ENCODE data around the gene NPPB. TPM values are rescaled to one million over a fixed set of nuclear protein-coding genes. Genes with fewer than 3 reads are reported as not detected.
A peak's percentile ranks its signal among the peaks of the same experiment; 100 is the strongest.

NPPB gene
- total RNA-seq, 2 experiments from 2014 or later: not detected

- Mint-ChIP-seq H3K36me3 (ENCODE audit: low read depth) (peaks cover 22% of the 10 kb centered on the region), H3K9me3 (no peaks in the 10 kb centered on the region), H3K4me3 (no peak overlapping the region), H3K27ac (no peak overlapping the region), H3K4me1 (no peaks in the 10 kb centered on the region), H3K27me3 (no peaks in the 10 kb centered on the region)
- CTCF ChIA-PET: interaction anchor here (0.7 to 2.3 kb wide), 3 partner anchors 8 to 55 kb away, joined by 3 to 8 read pairs (median 3); no protein-coding TSS in a partner anchor
- no peak for DNase-seq
- POLR2A ChIA-PET: interaction anchor here (1.5 to 11.3 kb wide), 2 partner anchors 17 to 63 kb away, joined by 3 to 137 read pairs; no protein-coding TSS in a partner anchor
Observed at GRCh38 chr1:11845641-11846335, 13.0 kb downstream of the NPPB start.

GRCh38 chr1:11842154-11843041 is 16.3 kb downstream of the NPPB start:
- Mint-ChIP-seq H3K4me3 (no peak overlapping the region), H3K27ac (no peak overlapping the region), H3K27me3 (no peaks in the 10 kb centered on the region), H3K9me3 (no peaks in the 10 kb centered on the region), H3K4me1 (peaks cover 1% of the 10 kb centered on the region), H3K36me3 (ENCODE audit: low read depth) (peaks cover 45% of the 10 kb centered on the region)
- ChIA-PET CTCF (no interaction called here), POLR2A (interaction anchor here (11.3 kb wide), 1 partner anchor 67 kb away, joined by 137 read pairs; no protein-coding TSS in a partner anchor)
- no peak for DNase-seq

- H3K9me3 Mint-ChIP-seq: no peaks in the 10 kb centered on the region
- CTCF ChIA-PET: interaction anchor here (1.0 to 3.9 kb wide), 2 partner anchors 38 to 52 kb away, joined by 3 to 20 read pairs; no protein-coding TSS in a partner anchor
- POLR2A ChIA-PET: interaction anchor here (11.3 kb wide), 1 partner anchor 68 kb away, joined by 137 read pairs; no protein-coding TSS in a partner anchor
- H3K4me3 Mint-ChIP-seq: no peak overlapping the region
- DNase-seq: no peak
- peaks cover 47% of the 10 kb centered on the region for H3K36me3 Mint-ChIP-seq (ENCODE audit: low read depth)
- H3K27ac Mint-ChIP-seq: no peak overlapping the region
- no peaks in the 10 kb centered on the region for H3K27me3 Mint-ChIP-seq
- H3K4me1 Mint-ChIP-seq: peaks cover 1% of the 10 kb centered on the region
Observed at GRCh38 chr1:11841245-11842153, 17.2 kb downstream of the NPPB start.

- Mint-ChIP-seq H3K36me3 (ENCODE audit: low read depth) (peaks cover 51% of the 10 kb centered on the region), H3K4me3 (no peak overlapping the region), H3K4me1 (peaks cover 1% of the 10 kb centered on the region)
Observed at GRCh38 chr1:11839727-11840705, 18.7 kb downstream of the NPPB start.

GRCh38 chr1:11838349-11839272 is 20.1 kb downstream of the NPPB start:
- peak; percentile 79 for DNase-seq
- Mint-ChIP-seq H3K4me3 (no peak overlapping the region), H3K27me3 (no peaks in the 10 kb centered on the region), H3K9me3 (no peaks in the 10 kb centered on the region), H3K36me3 (ENCODE audit: low read depth) (peaks cover 52% of the 10 kb centered on the region), H3K4me1 (peaks cover 1% of the 10 kb centered on the region), H3K27ac (no peak overlapping the region)
- ChIA-PET CTCF (interaction anchor here (0.6 to 3.9 kb wide), 8 partner anchors 8 to 69 kb away, joined by 3 to 20 read pairs (median 4); partner anchors contain the start of gene NPPA), POLR2A (interaction anchor here (0.9 to 11.3 kb wide), 2 partner anchors 32 to 70 kb away, joined by 3 to 137 read pairs; no protein-coding TSS in a partner anchor)

More at GRCh38 chr1:11839727-11840705, 18.7 kb downstream of the NPPB start:
- no peaks in the 10 kb centered on the region for H3K27me3 Mint-ChIP-seq
- ChIA-PET POLR2A (interaction anchor here (11.3 kb wide), 1 partner anchor 69 kb away, joined by 137 read pairs; no protein-coding TSS in a partner anchor), CTCF (interaction anchor here (1.1 to 3.9 kb wide), 3 partner anchors 12 to 68 kb away, joined by 3 to 20 read pairs (median 4); no protein-coding TSS in a partner anchor)
- no peak overlapping the region for H3K27ac Mint-ChIP-seq
- no peak for DNase-seq
- H3K9me3 Mint-ChIP-seq: no peaks in the 10 kb centered on the region

- no peaks in the 10 kb centered on the region for H3K9me3 Mint-ChIP-seq
- H3K4me1 Mint-ChIP-seq: peaks cover 1% of the 10 kb centered on the region
- H3K27ac Mint-ChIP-seq: no peak overlapping the region
- ChIA-PET CTCF (interaction anchor here (0.6 to 3.9 kb wide), 8 partner anchors 9 to 70 kb away, joined by 3 to 20 read pairs (median 3); partner anchors contain the start of gene NPPA), POLR2A (interaction anchor here (0.9 to 11.3 kb wide), 2 partner anchors 31 to 71 kb away, joined by 3 to 137 read pairs; no protein-coding TSS in a partner anchor)
- no peak overlapping the region for H3K4me3 Mint-ChIP-seq
- no peaks in the 10 kb centered on the region for H3K27me3 Mint-ChIP-seq
- H3K36me3 Mint-ChIP-seq (ENCODE audit: low read depth): peaks cover 52% of the 10 kb centered on the region
- DNase-seq: no peak
Observed at GRCh38 chr1:11837767-11838348, 20.9 kb downstream of the NPPB start.

GRCh38 chr1:11836955-11837766 is 21.6 kb downstream of the NPPB start:
- H3K36me3 Mint-ChIP-seq (ENCODE audit: low read depth): peaks cover 51% of the 10 kb centered on the region
- peaks cover 1% of the 10 kb centered on the region for H3K4me1 Mint-ChIP-seq
- no peak overlapping the region for H3K27ac Mint-ChIP-seq
- CTCF ChIA-PET: interaction anchor here (1.2 to 3.9 kb wide), 5 partner anchors 10 to 71 kb away, joined by 3 to 20 read pairs (median 8); partner anchors contain the start of gene NPPA
- H3K4me3 Mint-ChIP-seq: no peak overlapping the region
- H3K27me3 Mint-ChIP-seq: no peaks in the 10 kb centered on the region
- H3K9me3 Mint-ChIP-seq: no peaks in the 10 kb centered on the region
- POLR2A ChIA-PET: interaction anchor here (11.3 kb wide), 1 partner anchor 72 kb away, joined by 137 read pairs; no protein-coding TSS in a partner anchor
- no peak for DNase-seq

- H3K4me1 Mint-ChIP-seq: peaks cover 1% of the 10 kb centered on the region
- no peak overlapping the region for H3K4me3 Mint-ChIP-seq
- CTCF ChIA-PET: no interaction called here
- no peaks in the 10 kb centered on the region for H3K27me3 Mint-ChIP-seq
- no peaks in the 10 kb centered on the region for H3K9me3 Mint-ChIP-seq
- POLR2A ChIA-PET: interaction anchor here (11.3 kb wide), 1 partner anchor 73 kb away, joined by 137 read pairs; no protein-coding TSS in a partner anchor
- H3K27ac Mint-ChIP-seq: no peak overlapping the region
- DNase-seq: no peak
- H3K36me3 Mint-ChIP-seq (ENCODE audit: low read depth): peaks cover 53% of the 10 kb centered on the region
Observed at GRCh38 chr1:11835441-11836225, 23.1 kb downstream of the NPPB start.

- no peaks in the 10 kb centered on the region for H3K9me3 Mint-ChIP-seq
- ChIA-PET POLR2A (interaction anchor here (1.2 to 1.6 kb wide), 2 partner anchors 74 to 76 kb away, joined by 6 to 9 read pairs; no protein-coding TSS in a partner anchor), CTCF (no interaction called here)
- H3K27me3 Mint-ChIP-seq: no peaks in the 10 kb centered on the region
- H3K27ac Mint-ChIP-seq: no peak overlapping the region
- peaks cover 1% of the 10 kb centered on the region for H3K4me1 Mint-ChIP-seq
- H3K4me3 Mint-ChIP-seq: no peak overlapping the region
- H3K36me3 Mint-ChIP-seq (ENCODE audit: low read depth): peaks cover 51% of the 10 kb centered on the region
- no peak for DNase-seq
Observed at GRCh38 chr1:11833900-11834299, 24.8 kb downstream of the NPPB start.
